Fibroblast of skin of scalp (primary cell): Measurements from ENCODE around the gene ENOPH1.
"Not testable (repeated sequence)": the region's sequence is repeated elsewhere in the genome, so short reads cannot be mapped to it uniquely, and the experiment has no call there.

Experiments
- DNase-seq: peaks from one replicate; pipeline ENCODE4 v3.0.0-alpha.2; 2013

The ENOPH1 gene

DNA sequence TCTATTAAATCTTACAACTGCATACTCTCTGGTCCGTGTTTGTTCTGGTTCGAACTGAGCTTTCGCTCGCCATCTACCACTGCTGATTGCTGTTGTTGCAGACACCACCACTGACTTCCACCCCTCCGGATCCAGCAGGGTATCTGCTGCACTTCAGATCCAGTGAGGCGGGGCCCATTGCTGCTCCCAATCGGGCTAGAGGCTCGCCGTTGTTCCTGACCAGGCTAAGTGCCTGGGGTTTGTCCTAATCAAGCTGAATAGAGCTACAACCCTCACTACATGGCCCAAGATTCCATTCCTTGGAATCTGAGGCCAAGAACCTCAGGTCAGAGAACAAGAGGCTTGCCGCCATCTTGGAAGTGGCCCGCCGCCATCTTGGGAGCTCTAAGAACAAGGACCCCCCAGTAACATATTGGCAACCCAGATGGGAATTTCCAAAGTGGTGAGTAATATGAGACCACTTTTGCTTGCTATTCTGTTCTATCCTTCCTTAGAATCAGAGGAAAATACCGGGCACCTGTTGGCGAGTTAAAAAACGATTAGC, 43.3 kb downstream of the ENOPH1 start:
- no peak for DNase-seq

DNA sequence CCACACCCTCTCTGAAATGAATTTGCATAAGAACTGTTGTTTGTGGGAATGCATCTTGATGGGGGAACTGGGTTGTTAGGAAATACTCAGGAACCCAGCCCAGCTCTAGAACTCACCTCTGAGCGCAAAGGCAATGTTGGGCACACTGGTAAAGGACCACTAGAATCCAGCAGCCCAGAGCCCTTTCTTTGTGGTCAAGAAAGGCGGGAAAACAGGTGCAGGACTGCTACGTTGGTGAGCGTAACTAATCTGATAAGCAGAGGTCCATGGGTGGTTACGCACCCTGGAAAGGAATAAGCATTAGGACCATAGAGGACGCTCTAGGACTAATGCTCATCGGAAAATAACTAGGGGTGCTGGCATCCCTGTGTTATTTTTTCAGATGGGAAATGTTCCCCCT, 45.5 kb downstream of the ENOPH1 start:
- not testable (repeated sequence) for DNase-seq

DNA sequence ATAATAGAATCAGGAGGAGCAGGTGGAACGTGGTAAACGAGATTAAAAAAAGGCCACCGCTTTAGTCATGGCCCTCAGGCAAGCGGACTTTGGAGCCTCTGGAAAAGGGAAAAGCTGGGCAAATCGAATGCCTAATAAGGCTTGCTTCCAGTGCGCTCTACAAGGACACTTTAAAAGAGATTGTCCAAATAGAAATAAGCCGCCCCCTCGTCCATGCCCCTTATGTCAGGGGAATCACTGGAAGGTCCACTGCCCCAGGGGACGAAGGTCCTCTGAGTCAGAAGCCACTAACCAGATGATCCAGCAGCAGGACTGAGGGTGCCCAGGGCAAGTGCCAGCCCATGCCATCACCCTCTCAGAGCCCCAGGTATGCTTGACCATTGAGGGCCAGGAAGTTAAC, 47.1 kb downstream of the ENOPH1 start:
- not testable (repeated sequence) for DNase-seq

DNA sequence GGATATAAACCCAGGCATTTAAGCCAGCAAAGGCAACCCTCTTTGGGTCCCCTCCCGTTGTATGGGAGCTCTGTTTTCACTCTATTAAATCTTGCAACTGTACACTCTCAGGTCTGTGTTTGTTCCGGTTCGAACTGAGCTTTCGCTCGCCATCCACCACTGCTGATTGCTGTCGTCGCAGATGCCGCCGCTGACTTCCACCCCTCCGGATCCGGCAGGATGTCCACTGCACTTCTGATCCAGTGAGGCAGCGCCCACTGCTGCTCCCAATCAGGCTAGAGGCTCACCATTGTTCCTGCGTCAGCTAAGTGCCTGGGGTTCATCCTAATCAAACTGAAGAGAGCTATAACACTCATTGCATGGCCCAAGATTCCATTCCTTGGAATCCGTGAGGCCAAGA, 49.2 kb downstream of the ENOPH1 start:
- no peak for DNase-seq

DNA sequence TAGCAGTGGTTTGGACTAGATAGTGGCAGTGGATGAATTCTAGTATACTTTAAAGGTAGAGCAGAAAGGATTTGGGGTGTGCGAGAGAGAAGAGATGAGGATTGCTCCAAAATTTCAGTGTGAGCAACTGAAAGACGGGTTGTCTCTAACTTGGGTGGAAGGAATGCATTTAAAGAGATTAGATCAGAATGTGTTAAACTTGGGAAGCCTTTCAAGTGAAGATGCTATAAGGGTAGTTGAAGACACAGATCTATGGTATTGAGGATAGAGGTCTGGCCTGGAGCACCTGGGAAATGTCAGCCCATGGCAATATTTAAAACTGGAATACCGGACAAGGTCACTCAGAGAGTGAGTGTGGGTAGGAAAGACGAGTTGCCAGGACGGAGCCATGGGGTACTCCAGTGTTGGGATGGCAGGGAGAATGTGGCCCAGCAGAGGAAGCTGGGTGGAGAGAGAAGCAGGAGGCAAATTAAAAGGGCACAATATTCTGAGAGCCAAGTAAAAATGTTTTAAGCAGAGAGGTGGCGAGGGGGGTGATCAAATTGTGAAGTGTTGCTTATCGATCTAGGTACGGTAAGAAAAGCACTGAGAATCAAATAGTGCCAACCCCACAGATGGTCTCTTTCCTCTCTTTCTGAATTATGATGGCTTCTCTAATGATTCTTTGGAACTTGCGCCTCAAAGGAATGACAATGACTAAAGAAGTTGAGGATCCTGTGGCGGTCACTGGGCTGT, 50.5 kb downstream of the ENOPH1 start:
- no peak for DNase-seq

DNA sequence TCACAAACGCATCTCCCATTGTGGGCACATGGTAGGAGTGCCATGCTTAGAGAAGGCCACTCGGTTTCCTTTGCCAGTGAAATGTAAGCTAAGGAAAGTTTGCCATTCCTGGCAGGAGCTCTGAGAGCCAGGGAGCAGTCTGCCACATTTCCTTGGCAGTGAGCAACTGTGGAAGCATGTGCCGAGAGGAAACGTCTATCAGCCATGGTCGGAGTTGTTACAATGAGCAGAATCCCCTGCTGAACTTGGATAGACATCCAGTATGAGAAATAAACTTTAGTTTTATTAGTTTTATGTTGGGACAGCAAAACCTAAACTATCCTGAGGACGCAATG, 51.1 kb downstream of the ENOPH1 start:
- DNase-seq: no peak

DNA sequence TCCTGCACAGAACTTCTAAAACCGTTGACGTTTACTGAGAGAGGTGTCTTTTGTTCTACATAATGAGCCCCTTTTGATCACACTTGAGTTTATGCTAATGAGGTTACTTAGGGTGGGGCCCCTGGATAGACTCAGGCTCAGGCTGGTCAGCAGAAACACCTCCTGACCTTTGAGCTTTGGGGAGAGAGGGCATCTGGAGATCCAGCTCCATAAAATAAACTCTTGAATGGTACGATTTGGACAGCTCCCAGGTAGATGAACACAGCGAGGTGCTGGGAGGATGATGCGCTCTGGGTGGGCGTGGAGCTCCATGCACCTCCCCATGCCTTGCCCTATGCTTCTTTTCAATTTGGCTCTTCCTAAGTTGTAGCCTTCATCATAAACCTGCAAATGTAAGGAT, 52.0 kb downstream of the ENOPH1 start:
- no peak for DNase-seq

DNA sequence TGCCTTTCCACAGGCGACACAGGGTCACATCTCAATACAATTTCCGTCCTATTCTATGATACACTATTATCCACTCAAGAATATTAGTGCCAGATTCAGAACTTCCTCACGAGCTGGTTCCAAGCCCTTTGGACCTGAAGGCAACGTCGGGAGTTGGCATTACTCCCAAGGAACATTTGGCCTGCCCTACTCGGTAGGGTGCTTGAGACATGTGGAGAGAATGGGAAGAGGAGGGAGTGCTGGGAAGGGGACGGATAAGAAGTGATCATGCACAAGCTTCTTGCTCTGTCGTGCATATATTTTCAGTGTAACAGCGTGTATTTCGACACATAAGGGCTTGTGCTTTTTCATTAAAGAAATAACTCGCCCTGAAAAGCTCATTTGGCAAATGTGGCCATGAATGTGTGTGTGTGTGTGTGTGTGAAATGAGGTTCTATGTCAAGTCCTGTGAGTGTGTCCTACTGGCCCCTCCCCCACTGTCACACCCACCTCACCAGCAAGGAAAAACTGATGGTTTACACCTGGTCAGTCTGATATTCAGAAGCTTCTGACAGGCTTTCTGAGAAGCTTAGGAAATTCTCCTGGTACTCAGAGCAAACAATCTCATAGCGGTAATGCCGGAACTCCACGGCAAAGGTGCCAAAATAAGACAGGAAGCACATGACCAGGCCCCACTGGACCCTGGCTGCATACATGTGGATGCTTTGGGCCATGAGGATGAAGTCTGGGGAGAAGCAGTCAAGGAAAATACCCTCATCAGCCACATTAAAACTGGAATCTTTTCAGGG, 54.8 kb downstream of the ENOPH1 start:
- no peak for DNase-seq

DNA sequence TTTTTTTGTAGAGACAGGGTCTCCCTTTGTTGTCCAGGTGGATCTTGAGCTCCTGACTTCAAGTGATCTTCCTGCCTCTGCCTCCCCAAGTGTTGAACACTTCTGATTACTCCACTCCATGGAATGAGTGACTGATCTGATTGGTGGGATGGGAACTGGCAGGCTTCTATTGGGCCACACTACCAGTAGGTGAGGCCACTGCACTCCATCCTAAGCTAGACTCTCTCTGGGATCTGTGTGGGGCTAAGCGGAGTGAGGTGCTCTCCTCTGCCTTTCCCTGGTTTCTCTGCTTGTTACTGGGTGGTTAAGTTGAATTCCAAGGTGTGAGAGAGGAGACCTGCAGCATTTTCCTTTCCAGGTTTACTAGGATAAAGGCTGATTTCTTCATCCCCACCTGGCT, 58.7 kb downstream of the ENOPH1 start:
- no peak for DNase-seq

DNA sequence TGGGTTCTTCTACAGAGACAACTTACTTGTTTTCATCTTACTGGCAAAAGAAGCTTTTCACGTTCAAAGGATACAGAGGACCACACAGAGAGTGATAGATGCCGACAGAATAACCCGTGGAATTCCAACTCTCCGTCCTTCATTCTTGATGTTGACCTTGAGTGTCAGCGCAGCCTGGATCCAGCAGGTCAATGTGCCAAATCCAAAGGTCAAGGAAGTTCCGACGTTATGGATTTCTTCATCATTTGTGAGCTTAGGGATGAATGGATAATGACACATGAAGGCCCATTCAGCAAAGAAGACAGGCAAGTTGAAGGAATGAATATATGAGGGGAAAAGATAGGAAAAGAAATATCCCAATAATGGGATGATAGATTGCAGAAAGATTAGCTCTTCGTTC, 59.6 kb downstream of the ENOPH1 start:
- no peak for DNase-seq

DNA sequence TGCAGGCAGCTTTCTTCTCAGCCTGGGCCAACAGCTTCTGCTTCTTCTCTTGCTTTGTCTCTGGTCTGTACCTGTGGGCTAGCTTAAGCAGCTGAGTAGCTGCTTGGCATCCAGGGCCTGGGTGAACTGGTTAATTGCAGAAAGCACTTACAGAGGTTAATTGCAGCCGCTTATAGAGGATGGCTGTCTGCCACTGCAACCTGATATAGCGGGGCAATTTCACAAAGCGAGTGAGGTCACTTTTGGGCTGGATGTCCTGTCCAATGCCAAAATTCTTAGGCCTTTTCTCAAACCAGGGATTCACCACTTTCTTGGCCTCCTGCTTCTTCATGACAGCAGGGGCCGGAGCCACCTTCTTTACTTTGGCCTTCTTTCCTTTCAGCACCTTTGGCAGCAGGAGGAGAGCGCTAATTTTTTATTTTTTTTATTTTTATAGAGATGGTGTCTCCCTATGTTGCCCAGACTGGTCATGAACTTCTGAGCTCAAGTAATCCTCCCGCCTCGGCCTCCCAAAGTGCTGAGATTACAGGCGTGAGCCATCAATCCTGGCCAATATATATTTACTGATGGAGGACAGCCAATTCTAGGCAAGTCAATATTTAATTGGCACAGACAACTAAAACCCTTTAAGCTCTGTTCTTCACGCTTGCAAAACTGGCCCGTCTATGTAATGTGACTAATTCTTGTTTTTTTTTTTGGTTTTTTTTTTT, 61.0 kb downstream of the ENOPH1 start:
- DNase-seq: no peak

DNA sequence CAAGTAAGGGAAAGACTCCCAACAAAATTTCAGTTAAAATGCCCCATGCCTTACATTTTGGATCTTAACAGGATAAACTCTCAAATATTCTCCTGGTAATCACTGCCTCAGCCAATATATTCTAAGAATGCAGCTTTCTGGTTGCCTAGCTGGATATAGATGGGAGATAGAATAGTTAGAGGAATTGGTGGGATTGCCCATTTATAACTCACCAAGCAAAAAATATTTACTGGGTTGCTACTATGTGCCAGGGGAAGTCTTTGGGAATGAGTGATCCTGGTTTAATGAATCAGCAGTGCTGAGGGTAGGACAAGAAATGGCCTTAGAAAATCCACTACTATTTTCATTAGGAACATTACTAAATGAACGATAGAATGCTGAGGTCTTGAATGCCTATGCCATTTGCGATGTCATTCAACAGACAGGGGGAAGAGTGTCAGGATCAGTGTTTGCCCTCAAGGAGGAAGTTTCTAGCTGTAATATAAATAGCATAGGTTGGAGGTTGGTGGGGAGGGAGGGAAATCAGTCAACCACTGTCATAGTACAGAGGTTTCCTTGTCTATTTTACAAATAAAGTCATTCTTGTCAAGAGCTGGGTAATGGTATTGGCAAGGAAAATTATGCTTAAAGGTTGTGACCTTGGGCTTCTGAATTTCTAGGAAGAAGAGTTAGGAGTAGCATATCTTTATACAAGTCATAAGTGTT, 63.5 kb downstream of the ENOPH1 start:
- peak; percentile 67 for DNase-seq

DNA sequence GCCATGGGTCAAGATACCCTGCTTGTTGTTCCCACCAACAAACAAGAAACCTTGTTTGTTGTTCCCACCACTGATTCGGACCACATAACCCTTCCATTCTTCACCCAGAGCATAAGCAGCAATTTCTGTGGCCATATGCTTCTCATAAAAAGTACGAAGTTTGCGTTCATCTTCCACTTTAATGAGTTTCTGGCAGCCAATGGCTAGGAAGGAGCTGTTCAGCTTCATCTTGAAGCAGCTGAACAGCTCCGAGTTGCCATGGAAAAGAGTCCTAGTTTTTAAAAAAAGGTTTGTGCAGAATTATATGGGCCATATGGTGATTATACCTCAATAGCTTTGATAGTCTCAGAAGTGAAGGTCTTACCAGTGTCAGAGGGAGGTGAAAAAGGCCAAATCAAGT, 65.3 kb downstream of the ENOPH1 start:
- no peak for DNase-seq

DNA sequence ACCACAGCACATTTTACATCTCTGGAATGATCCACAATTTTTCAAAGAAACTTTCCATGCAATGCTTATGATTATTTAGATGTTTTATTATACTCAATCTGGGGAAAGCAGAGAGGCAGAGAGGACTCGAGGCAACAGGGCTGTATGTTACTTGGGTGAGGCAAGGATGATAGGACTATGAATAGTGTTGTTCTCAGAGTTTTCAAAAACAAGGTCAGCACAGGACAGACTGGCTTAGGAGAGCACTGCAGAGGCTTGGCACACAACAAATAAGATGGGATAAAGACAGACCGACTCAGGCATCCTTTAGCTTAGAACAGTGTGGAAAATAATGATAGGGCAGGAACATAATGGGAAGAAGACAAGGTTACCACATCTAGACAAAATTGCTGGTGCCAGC, 66.0 kb downstream of the ENOPH1 start:
- DNase-seq: no peak

DNA sequence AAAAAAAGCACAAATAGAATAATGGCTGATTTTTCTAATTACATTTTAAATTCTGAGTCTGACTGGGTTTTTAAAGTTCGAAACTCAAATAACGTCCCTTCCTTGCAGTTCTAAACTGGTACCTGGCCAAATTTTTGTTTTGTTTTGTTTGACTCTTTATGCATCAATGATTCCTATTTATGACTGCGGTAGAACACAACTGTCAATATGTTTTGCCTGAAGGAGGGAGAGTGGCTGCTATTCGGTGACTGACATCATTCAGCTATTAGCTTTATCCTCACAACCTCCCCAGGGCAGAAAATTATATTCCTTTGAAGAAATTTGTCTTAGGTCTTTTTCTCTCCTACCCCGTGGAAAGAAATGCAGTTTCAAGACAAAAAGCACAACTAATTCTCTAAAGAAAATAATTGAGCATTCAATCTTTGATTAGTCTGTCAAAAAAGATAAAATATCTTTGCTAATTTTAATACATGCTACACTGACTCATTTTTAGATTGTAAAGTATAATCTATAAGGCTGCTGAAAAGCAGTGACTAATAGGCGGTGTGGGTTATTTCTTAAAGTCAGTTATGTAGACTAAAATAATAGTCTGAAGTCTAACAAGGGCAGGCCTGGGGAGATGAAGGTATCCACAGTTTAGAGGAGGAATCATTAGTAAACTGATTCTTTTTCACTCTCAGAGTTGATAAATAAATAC, 69.5 kb downstream of the ENOPH1 start:
- no peak for DNase-seq

DNA sequence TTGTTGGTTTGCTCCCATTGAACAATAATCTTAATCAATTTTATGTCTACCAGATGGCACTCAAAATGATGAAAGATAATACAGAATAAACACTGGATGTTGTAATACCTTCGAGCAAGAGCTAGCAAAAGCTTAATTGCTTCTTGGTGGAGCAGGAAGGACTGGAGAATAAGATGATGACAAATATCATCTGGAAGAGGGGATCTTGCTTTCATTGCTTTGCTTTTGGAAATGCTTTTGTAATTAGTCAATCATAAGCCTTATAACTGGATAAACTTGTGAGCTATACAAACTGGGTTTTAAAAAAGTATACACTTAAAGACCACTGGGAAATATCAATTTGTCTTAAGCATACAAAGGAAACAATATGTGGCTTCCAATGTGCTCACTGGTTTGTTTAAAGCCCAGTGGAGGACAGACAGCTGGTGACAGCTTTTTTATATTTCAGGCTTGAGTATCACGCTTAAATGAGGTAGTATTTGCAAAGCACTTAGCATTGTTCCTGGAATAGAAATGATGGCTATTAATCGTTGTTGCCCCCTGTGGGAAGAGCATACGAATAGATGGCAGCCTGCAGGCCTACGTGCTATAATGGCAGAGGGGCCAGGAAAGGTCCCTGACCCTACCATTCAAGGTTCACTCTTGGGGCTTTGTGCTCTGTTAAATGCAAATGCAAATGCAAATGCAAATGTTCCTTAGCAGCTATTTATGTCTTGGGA, 70.2 kb downstream of the ENOPH1 start:
- peak; percentile 23 for DNase-seq

DNA sequence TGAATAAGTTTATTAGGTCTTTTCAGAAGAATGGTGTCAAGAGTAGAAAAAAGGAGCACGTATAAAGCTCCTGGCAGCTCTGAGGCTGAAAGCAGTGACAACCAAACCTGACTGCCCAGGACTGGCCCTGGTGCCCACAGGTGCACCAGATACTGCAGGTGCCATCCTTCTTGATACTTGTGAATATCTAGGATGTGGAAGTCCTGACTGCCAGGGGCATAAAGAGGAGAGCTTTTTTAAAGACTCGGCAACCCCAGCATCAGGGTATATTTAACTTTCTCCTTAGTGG, 70.7 kb downstream of the ENOPH1 start:
- DNase-seq: no peak

DNA sequence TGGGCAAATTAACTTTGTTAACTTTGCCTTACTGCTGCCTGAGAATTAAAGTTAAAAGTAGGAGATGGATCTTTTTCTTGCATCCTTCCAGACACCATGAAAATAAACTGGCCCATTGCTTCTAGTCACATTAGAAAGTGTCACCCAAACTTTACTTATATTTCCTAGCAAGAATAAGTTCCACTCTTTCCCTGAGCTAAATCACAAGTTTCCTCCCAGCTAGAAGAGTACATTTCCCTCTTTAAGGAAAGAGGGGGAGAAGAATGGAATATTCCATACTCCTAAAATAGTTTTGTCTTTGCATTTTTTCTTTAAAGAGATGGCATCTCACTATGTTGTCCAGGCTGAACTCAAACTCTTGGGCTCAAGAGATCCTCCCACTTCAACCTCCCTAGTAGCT, 77.6 kb downstream of the ENOPH1 start:
- DNase-seq: no peak

DNA sequence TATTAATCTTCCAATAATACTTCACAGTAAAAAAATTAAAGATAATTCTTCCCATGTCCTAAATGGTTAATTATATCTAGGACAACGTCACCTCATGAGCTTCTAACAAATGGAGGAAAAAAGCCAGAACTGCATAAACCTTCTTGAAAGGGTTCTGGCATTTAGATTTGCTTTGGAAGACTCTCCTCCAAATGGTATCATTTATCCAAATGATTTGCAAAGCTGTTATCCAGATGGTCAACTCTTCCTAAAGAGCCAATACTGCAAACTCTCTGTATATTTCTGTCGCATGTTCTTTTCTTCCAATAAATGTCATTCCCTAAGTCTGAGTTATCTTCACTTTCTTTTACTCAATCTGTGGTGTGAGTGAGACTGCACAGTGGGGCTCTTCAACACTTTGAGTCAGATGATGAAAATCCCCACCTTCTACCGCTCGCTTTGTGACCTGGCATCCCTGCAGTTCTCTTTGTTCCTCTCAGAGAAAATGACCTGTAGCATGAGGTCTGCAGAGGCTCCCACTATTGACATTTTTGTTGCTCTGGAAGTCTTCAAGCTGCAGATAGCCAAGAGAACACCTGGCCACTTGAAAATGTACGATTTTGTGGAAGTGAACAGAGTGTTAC, 78.5 kb downstream of the ENOPH1 start:
- DNase-seq: no peak

DNA sequence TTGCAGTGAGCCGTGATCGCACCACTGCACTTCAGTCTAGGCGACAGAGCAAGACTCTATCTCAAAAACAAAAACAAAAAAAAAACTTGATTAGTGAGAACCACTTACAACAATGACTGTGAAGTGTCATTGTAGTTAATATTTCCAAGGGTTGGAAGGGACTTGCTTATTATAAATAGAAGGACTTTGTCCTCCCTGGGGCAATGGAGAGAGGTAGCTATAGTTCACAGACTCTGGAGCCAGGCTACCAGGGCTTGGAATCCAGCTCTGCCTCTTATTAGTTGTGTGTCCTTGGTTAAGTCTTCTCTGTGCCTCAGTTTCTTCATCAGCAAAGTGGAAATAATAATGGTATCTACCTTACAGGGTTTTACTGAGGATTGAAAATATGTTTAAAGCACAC, 79.8 kb downstream of the ENOPH1 start:
- no peak for DNase-seq
